ENCODE measurements around the gene SORCS1.

The SORCS1 gene

DNA sequence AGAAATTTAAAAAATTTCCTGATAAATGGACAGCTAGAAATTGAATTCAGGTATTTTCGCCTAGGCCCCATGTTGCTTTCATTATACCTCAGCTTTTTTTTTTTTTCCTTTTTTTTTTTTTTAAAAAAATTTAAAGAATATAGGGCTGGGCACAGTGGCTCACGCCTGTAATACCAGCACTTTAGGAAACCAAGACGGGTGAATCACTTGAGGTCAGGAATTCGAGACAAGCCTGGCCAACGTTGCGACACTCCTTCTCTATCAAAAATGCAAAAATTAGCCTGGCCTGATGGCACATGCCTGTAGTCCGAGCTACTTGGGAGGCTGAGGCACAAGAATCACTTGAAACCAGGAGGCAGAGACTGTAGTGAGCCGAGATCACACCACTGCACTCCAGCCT lies 334.0 kb downstream of the SORCS1 start:
- no peak for ATAC-seq
- Mint-ChIP-seq H3K36me3 (no peaks in the 10 kb centered on the region), H3K9me3 (no peaks in the 10 kb centered on the region), H3K27ac (no peak overlapping the region), H3K4me3 (no peak overlapping the region), H3K27me3 (no peaks in the 10 kb centered on the region), H3K4me1 (no peaks in the 10 kb centered on the region)

DNA sequence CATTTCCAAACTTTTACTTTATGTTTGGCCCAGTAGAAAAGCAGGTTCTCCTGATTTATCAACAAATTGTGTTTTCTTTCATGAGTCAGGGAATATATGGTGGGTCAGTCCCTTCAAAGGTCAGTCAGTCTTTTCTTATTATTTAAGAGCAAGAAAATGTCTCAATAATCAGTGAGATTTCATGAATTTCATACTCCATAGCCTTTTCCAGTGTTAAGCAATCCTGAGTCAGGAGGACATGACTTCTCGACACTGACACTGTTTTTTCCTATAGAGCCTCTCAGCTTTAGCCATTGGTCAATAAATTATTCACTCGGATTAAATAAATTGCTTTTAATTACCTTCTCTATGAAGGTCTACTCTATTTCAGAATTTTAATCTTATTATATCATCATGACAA lies 334.5 kb downstream of the SORCS1 start:
- no peak overlapping the region for H3K27ac Mint-ChIP-seq

DNA sequence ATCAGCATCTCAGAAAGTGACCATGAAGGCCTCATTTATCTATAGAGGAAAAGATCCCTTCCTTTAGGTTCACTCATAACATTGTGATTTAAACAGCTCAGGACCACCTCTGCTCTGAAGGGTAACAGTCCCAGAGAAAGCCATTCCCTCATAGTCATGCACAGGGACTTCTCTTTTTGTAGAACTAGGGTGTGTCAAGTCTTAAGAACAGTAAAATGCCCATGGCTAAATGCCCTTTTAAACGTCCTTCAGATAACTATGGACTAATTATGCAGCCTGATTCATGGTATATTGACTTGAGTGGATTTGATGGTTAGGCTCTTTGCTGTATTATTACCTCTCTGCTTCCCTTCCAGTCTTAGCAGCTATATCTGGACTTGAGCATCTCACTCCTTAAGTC lies 337.8 kb downstream of the SORCS1 start:
- no peak overlapping the region for H3K27ac Mint-ChIP-seq
- H3K4me3 Mint-ChIP-seq, result no peak overlapping the region
- no peaks in the 10 kb centered on the region for H3K4me1 Mint-ChIP-seq
- ATAC-seq, result no peak
- H3K9me3 Mint-ChIP-seq, result no peaks in the 10 kb centered on the region
- H3K27me3 Mint-ChIP-seq, result no peaks in the 10 kb centered on the region
- H3K36me3 Mint-ChIP-seq, result no peaks in the 10 kb centered on the region

More for the DNA sequence above, 334.5 kb downstream of the SORCS1 start:
- no peak overlapping the region for H3K4me3 Mint-ChIP-seq
- H3K27me3 Mint-ChIP-seq, result no peaks in the 10 kb centered on the region
- H3K36me3 Mint-ChIP-seq, result no peaks in the 10 kb centered on the region
- no peaks in the 10 kb centered on the region for H3K9me3 Mint-ChIP-seq
- no peak for ATAC-seq
- no peaks in the 10 kb centered on the region for H3K4me1 Mint-ChIP-seq

DNA sequence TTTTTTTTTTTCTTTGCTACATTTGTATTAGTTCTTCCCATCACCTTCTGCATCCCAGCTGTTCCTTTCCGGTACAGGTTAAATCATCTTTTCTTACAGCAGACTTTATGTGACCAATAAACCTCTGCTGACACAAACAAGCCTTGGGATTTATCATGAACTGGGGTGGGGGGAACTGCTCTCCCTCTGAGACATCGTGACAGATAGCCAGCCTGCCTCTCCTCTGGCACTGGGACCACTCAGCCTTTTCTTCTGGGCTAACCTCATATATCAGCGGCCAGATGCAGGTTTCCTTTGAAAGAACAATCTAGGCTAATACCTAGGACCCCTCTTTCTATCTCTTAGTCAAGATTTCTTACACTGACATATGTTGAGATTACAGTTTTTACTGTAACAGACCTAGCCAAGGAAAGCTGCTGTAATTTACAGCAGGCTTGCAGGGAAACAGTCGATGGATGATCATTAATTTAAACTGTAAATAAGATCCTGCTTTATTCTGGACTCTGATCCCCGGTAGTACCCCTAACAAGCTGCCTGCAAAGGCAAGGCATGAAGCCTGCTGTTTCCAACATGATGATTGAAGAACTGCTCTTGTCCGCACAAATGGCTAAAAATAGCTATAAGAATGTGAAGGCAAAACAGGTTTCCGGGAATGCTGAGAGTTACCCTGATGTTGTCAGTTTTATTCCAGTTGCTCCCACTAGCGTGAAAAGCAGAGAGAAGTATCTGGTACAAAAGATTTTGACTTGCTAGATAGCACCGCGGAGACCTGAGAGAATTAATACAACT lies 338.7 kb downstream of the SORCS1 start:
- Mint-ChIP-seq H3K36me3 (no peaks in the 10 kb centered on the region), H3K4me1 (no peaks in the 10 kb centered on the region), H3K9me3 (no peaks in the 10 kb centered on the region), H3K27me3 (no peaks in the 10 kb centered on the region), H3K4me3 (no peak overlapping the region), H3K27ac (no peak overlapping the region)
- ATAC-seq, result no peak

DNA sequence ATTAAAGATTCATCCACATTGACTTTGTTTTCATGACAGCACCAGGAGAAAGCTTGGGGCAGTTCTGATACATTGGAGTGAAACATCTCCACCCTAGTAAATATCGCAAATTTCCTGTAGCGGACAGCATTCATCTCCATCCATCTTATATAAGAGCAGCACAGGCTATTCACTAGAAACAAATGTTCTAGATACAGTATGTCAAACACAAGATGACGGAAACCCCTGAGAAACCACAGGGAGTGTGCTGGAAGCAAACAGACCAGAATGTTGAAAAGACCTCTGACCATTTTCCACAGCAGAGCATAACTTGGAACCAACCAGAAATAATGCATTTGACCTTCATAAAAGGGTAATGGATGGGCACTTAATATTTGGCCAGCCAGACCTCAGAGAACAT lies 343.9 kb downstream of the SORCS1 start:
- Mint-ChIP-seq H3K9me3 (no peaks in the 10 kb centered on the region), H3K36me3 (no peaks in the 10 kb centered on the region)
- no peak for ATAC-seq

DNA sequence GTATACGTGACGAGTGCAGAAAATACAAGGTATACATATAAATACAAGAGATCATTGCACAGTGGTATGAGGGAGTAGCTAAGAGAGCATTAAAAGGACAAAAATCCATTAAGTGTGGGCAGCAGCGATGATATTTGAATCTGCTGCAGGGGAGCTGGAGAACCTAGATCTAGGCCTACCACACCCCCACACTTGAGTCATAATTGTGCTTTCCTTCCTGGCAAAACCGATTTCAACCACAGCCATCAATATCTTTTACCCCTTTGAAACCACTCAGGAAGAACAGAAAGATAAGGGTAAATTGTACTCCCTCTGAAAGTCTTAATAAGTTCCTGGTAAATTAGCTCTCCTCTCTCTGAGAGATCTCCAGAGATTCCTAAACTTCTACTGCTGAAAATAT lies 345.0 kb downstream of the SORCS1 start:
- no peak for ATAC-seq
- H3K9me3 Mint-ChIP-seq, result no peaks in the 10 kb centered on the region
- H3K27me3 Mint-ChIP-seq, result no peaks in the 10 kb centered on the region
- no peaks in the 10 kb centered on the region for H3K36me3 Mint-ChIP-seq
- no peak overlapping the region for H3K27ac Mint-ChIP-seq
- H3K4me1 Mint-ChIP-seq, result no peaks in the 10 kb centered on the region
- H3K4me3 Mint-ChIP-seq, result no peak overlapping the region

More for the DNA sequence above, 343.9 kb downstream of the SORCS1 start:
- H3K27ac Mint-ChIP-seq, result no peak overlapping the region
- H3K4me3 Mint-ChIP-seq, result no peak overlapping the region
- no peaks in the 10 kb centered on the region for H3K27me3 Mint-ChIP-seq
- no peaks in the 10 kb centered on the region for H3K4me1 Mint-ChIP-seq

DNA sequence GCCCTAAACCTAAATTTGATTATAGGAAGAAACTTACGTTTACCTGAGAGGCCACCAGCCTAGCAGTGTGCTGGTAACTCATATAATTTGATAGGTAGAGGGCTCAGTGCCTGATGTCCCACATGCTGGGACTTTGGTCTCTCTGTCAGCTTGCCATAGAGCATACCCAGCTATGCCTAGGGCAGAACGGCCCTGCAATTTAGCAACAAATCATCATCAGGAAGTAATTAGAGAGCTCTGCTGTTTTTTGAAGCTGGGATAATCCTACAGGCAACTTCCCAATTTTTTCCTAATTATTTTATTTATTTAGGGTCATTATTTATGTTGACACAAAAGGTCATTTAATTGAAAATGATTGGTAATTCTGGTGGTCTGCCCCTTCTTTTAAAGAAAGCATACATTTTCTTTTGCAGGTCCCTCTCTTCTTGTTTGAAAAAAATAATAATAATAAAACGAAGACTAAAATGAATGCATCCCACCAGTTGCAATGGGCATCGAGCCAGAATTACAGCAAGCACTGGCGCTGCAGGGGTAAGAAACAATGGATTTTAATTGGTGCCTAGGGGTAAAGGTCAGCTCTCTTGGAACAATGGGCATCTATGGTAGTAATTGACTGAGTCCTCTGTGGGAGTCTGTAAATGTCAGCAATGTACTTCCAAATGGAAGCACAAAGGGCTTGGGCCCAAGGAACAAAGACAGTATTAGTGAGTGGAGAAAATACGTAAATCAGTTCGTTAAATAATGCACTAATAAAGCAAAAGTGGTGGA lies 348.0 kb downstream of the SORCS1 start:
- Mint-ChIP-seq H3K4me1 (no peaks in the 10 kb centered on the region), H3K36me3 (no peaks in the 10 kb centered on the region), H3K4me3 (no peak overlapping the region), H3K27ac (no peak overlapping the region), H3K9me3 (no peaks in the 10 kb centered on the region), H3K27me3 (no peaks in the 10 kb centered on the region)
- no peak for ATAC-seq

DNA sequence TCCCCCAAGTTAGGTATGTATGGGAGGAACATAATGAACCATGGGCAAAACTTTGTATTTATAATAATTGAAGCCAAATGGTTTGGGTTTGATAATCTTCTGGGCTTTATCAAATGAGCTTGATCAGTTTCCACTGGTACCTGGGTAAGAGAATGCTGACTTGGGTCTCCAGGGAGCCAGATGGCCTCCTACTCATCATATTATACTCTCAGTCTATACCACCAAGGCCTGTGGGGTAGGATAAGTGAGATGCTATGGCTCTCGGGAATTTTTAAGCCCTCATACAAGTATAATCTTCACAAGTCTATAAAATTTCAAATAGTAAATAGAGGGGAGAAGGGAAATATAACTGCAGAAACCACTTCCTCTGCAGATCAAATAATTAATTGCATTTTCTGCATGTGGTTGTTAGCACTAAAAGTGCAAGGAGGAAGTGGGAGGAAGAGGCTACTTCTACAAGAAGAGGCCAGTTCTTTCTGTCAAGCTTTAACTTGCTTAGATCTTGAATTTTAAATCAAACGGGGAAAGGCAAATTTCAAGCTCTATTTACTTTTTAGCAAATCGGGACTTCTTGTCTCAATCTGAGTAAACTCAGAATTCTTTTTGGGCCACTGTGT lies 349.0 kb downstream of the SORCS1 start:
- Mint-ChIP-seq H3K27ac (no peak overlapping the region), H3K27me3 (no peaks in the 10 kb centered on the region)

DNA sequence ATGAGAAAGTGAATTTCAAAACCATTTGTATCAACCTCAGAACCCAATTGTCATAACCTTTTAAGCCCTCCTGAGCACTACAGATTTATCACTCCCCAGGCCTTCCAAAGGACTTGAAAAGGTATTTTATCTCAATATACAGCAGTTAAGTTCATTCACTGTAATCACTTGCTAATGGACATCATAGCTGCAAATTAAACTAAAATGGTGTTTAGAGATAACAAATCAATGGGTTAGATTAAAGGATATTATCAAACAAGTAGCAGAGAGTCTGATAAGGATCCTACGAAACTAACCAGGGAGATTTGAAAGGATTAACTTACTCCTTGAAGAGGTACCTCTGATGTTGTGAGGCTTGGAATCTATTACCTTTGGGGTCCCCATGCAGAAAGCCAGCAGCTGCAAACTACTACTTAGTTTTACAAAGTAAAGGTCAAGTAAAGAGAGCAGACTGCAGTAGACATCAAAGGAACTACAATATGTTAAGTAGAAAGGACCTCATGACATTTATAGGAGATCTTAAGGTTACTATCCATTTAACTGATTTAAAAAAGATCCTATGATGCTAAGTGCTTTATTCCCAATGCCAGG lies 359.4 kb downstream of the SORCS1 start:
- no peaks in the 10 kb centered on the region for H3K36me3 Mint-ChIP-seq
- H3K4me3 Mint-ChIP-seq, result no peak overlapping the region
- no peak for ATAC-seq
- no peak overlapping the region for H3K27ac Mint-ChIP-seq
- H3K4me1 Mint-ChIP-seq, result no peaks in the 10 kb centered on the region
- no peaks in the 10 kb centered on the region for H3K27me3 Mint-ChIP-seq
- H3K9me3 Mint-ChIP-seq, result peaks cover 3% of the 10 kb centered on the region

More for the DNA sequence above, 349.0 kb downstream of the SORCS1 start:
- no peaks in the 10 kb centered on the region for H3K36me3 Mint-ChIP-seq
- no peaks in the 10 kb centered on the region for H3K9me3 Mint-ChIP-seq
- H3K4me3 Mint-ChIP-seq, result no peak overlapping the region
- H3K4me1 Mint-ChIP-seq, result no peaks in the 10 kb centered on the region
- ATAC-seq, result no peak

DNA sequence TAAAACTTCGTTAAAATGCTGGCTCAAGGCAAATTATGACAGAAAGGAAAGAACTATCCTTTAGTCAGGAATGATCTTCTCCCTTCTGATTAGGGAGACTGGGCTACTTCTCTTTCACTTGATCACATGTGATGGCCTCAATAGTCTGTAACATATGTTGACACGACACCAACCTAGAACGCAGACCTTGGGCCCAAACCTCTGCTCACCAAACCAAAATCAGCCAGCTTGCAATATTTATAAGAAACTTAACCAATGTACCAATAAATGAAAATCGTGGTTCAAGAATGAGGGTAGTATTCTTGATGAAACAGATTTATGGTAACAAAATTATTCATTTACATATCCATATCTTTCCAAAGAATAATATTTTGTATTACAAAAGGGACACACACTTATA lies 361.6 kb downstream of the SORCS1 start:
- H3K27ac Mint-ChIP-seq, result no peak overlapping the region

DNA sequence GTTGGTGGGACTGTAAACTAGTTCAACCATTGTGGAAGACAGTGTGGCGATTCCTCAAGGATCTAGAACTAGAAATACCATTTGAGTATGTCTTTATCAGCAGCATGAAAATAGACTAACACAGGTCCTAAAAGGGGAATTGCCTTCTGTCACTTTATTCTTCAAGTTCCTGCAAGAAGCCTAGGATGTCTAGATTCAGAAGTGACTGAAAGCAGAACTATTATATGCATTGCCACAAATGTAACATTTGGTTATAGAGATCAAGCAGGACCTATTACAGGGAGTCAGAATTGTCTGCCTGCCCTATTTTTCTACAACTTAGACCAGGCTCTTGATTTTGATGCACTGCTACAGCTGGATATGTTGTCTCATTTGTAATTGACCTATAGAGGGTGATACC lies 364.7 kb downstream of the SORCS1 start:
- Mint-ChIP-seq H3K9me3 (peaks cover 3% of the 10 kb centered on the region), H3K27ac (no peak overlapping the region), H3K27me3 (no peaks in the 10 kb centered on the region), H3K4me1 (no peaks in the 10 kb centered on the region), H3K36me3 (no peaks in the 10 kb centered on the region), H3K4me3 (no peak overlapping the region)
- ATAC-seq, result no peak

More for the DNA sequence above, 361.6 kb downstream of the SORCS1 start:
- Mint-ChIP-seq H3K27me3 (no peaks in the 10 kb centered on the region), H3K4me3 (no peak overlapping the region), H3K9me3 (peaks cover 3% of the 10 kb centered on the region), H3K4me1 (no peaks in the 10 kb centered on the region), H3K36me3 (no peaks in the 10 kb centered on the region)
- no peak for ATAC-seq

DNA sequence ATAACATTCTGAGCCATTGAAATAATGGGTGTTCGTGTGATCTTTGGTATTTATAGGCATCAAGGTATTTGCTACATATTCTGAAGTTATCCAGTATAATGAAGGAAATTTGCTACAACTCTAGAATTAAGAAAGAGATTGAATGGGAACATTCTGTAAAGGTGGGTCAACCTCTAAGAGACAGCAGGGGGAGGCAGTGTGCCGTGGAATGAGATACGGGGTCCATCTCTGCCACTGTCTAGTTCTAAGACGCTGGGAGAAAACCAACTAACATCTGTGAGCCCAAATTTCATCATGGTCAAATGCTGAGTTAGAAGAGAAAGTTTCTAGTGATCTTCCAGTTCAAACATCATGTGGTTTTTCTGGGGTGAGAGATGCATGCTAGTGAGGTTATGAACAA lies 368.9 kb downstream of the SORCS1 start:
- Mint-ChIP-seq H3K4me1 (no peaks in the 10 kb centered on the region), H3K9me3 (no peaks in the 10 kb centered on the region), H3K27me3 (no peaks in the 10 kb centered on the region), H3K4me3 (no peak overlapping the region), H3K36me3 (no peaks in the 10 kb centered on the region), H3K27ac (no peak overlapping the region)
- no peak for ATAC-seq

DNA sequence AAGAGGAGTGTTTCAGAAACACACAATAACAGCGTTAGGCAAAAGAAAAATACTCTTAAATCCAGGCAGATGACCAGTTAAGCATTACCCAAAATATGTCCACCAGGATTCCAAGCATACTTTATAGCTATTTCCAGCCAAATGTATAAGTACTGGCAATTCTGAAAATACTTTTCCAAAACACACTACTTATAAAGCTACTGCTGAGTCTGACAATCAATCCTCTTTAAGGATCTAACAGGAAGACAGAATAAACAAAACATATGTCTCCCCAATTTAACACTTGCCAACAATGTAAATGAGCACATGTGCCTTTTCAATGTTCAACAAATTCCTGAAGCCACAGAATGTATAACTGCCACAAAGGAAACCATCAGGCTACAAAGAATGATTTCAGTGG lies 370.9 kb downstream of the SORCS1 start:
- no peaks in the 10 kb centered on the region for H3K4me1 Mint-ChIP-seq

DNA sequence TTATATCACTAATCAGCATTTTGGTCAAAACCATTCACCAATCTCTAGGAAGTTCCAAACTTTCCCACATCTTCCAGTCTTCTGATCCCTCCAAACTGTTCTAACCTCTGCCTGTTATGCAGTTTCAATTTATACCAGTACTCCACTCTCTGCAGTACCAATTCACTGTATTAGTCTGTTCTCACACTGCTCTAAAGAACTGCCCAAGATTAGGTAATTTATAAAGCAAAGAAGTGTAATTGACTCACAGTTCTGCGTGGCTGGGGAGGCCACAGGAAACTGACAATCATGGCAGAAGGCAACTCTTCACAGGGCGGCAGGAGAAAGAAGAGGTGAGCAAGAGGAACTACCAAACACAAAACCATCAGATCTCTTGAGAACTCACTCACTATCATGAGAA lies 374.9 kb downstream of the SORCS1 start:
- H3K4me1 Mint-ChIP-seq, result no peaks in the 10 kb centered on the region
- no peak overlapping the region for H3K27ac Mint-ChIP-seq

More for the DNA sequence above, 370.9 kb downstream of the SORCS1 start:
- no peak for ATAC-seq
- Mint-ChIP-seq H3K36me3 (no peaks in the 10 kb centered on the region), H3K9me3 (peaks cover 7% of the 10 kb centered on the region), H3K27me3 (no peaks in the 10 kb centered on the region), H3K4me3 (no peak overlapping the region), H3K27ac (no peak overlapping the region)

DNA sequence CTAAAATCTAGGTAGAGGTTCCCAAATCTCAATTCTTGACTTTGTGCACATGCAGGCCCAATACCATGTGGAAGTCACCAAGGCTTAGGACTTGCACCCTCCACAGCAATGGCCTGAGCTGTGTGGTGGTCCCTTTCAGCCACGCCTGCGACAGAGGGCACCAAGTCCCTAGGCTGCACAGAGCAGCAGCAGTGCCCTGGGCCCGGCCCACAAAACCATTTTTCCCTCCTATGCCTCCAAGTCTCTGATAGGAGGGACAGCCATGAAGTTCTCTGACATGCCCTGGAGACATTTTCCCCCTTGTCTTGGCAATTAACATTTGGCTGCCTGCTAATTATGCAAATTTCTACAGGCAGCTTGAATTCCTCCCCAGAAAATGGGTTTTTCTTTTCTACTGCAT lies 375.5 kb downstream of the SORCS1 start:
- no peak for ATAC-seq
- Mint-ChIP-seq H3K27ac (no peak overlapping the region), H3K4me1 (no peaks in the 10 kb centered on the region), H3K36me3 (no peaks in the 10 kb centered on the region), H3K27me3 (no peaks in the 10 kb centered on the region), H3K9me3 (peaks cover 7% of the 10 kb centered on the region), H3K4me3 (no peak overlapping the region)

More for the DNA sequence above, 374.9 kb downstream of the SORCS1 start:
- H3K4me3 Mint-ChIP-seq, result no peak overlapping the region
- peaks cover 7% of the 10 kb centered on the region for H3K9me3 Mint-ChIP-seq
- no peak for ATAC-seq
- no peaks in the 10 kb centered on the region for H3K36me3 Mint-ChIP-seq
- no peaks in the 10 kb centered on the region for H3K27me3 Mint-ChIP-seq

Measured in stimulated activated memory B cell treated with anti-CD40 and anti-IgM and Interleukin-4, amounts not matched to agents 10 μg/mL and 1 μg/mL and 100 μg/mL, for 72 hours (primary cell).